GM18505 (cell line): ENCODE data around the gene PHKG1.
A peak's percentile ranks its signal among the peaks of the same experiment; 100 is the strongest.
"Not testable (repeated sequence)": the region's sequence is repeated elsewhere in the genome, so short reads cannot be mapped to it uniquely, and the experiment has no call there.

ENCODE experiments used
- ATAC-seq: cut with Tn5 transposase; IDR thresholded peaks from one replicate; pipeline ENCODE4 v1.9.1; 2021; ENCODE audit not compliant: unreplicated experiment
- POLR2A ChIP-seq: IDR thresholded peaks from 4 replicates; pipeline ENCODE4 v1.6.1; 2011; ENCODE audit warnings: borderline replicate concordance; ENCODE audit not compliant: insufficient read depth, insufficient read length; ENCODE audit errors: extremely low read depth

Gene PHKG1

GRCh38 chr7:56063882-56064625 is 28.7 kb downstream of the PHKG1 start, which contains the start of gene SUMF2:
Gene SUMF2 (plus strand): TSS chr7:56064286. CDS start chr7:56064312, 26 bp downstream.
- peak; percentile 87 for ATAC-seq
- TF ChIP-seq POLR2A, result peak; percentile 96

GRCh38 chr7:56063500-56063881 is 29.3 kb downstream of the PHKG1 start:
- TF ChIP-seq POLR2A, result no peak
- no peak for ATAC-seq

- ATAC-seq, result no peak
- no peak for TF ChIP-seq POLR2A
Observed at GRCh38 chr7:56062382-56062781, 30.4 kb downstream of the PHKG1 start.

DNA sequence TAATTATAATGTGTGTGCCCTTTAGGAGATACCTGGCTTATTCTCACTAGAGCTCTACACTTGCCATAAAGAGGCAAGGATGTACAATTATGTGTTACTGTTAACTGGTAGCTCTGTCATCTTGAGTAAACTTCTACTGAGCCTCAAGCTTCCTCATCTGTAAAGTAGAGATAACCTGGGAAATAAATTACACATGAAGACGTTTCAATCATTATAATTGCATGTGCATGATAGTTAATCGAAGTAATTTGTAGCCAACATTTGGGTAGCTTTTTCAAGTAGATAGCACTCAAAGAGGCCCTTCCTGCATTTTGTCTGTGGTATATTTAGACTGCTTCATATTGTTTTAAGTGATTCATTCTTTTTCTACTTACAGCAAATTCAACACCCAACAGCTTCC is 38.8 kb downstream of the PHKG1 start:
- no peak for ATAC-seq
- TF ChIP-seq POLR2A, result no peak

DNA sequence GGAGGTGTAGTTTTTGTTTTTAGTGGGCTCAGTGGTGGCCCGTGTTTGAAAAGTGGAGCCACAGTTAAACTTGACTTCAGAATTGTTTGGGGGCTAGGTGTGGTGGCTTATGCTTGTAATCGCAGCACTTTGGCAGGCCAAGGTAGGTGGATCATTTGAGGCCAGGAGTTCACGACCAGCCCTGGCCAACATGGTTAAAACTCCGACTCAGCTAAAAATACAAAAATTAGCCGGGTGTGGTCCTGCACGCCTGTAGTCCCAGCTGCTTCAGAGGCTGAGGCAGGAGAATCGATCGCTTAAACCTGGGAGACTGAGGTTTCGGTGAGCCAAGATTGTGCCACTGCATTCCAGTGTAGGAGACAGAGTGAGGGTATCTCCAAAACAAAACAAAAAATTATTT is 39.4 kb downstream of the PHKG1 start:
- ATAC-seq, result no peak
- TF ChIP-seq POLR2A, result no peak

- TF ChIP-seq POLR2A, result peak; percentile 89
- peak; percentile 90 for ATAC-seq
Observed at GRCh38 chr7:56051339-56052191, 41.2 kb downstream of the PHKG1 start, which contains the start of the genes CCT6A and PSPH. Gene CCT6A (plus strand): TSS chr7:56051765. CDS start chr7:56051849, 84 bp downstream. Gene PSPH (minus strand): TSS chr7:56051444. CDS start chr7:56021212, 30,232 bp downstream.

- no peak for TF ChIP-seq POLR2A
- no peak for ATAC-seq
Observed at GRCh38 chr7:56051053-56051338, 41.8 kb downstream of the PHKG1 start.

- not testable (repeated sequence) for ATAC-seq
Observed at GRCh38 chr7:56048763-56049162, 44.0 kb downstream of the PHKG1 start.

DNA sequence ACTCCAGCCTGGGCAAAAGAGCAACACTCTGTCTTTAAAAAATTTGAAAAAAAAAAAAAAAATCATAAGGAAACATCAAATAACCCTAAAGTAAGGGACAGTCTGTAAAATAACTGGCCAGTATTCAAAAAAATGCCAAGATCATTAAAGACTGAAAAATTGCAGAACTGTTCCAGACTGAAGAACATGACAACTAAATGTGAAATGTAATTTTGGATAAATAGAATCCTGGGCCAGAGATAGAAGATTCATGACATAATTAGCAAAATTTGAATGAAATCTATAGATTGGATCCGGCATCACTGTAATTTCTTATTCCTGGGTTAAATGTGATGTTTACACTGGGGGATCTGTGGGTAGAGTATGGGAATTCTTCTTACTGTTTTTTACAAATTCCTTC is 44.5 kb downstream of the PHKG1 start:
- no peak for TF ChIP-seq POLR2A
- no peak for ATAC-seq

GRCh38 chr7:56047446-56048116 is 45.2 kb downstream of the PHKG1 start:
- not testable (repeated sequence) for ATAC-seq

DNA sequence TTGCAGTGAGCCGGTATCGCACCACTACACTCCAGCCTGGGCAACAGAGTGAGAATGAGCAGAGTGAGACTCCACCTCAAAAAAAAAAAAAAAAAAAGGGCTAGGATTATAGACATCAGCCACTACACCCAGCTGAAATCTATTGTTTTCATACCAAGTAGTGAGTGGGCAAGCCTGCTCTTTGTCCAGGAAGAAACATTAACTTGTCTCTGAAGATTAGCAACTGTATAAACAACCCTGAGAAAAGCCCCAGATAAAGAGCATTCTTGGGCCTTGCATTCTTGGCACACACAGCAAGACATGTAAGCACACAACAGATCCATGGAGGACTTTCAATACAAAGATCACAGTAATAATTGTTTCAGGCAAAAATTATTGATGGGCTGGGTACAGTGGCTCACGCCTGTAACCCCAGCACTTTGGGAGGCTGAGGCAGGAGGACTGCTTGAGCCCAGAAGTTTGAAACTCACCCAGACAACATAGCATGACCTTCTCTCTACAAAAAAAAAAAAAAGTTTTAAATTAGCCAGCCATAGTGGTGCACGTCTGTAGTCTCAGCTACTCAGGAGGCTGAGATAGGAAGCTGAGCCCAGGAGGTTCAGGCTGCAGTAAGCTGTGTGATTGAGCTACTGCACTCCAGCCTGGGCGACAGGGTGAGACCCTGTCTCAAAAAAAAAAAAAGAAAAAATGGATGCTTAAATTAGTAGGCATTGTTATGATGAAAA is 45.9 kb downstream of the PHKG1 start:
- no peak for TF ChIP-seq POLR2A
- no peak for ATAC-seq

DNA sequence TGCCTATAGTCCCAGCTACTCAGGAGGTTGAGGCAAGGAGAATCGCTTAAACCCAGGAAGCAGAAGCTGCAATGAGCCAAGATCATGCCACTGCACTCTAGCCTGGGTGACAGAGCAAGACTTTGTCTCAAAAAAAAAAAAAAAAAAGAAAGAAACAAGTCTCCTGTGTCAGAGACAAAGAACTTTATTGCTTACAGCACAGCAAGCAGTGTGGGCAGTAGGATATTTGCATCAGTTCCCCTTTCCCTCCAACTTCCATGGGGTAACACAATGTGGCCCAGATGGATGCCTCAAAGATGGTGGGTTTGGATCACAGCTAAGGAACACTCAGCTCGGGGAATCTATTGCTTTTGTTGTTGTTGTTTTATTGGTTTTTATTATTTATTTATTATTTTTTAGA is 47.0 kb downstream of the PHKG1 start:
- not testable (repeated sequence) for ATAC-seq

DNA sequence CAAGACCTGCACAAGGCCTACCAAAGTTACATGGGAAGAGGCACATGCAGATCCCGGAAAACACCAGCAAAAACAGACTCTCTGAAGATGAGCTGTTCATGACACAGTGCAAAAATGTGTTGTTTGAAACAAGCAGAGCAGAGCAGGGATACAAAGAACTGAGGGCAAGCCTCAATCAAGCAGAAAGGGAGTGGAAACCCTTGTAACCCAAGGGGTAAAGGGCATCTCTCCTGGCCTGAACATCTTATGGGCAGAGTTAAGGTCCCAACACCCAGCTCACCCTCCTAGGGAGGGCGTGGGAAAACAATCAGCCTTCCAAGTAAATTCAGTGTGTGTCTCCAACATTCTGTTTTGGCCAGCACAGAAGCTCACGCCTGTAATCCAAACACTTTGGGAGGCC is 52.0 kb downstream of the PHKG1 start:
- no peak for TF ChIP-seq POLR2A
- no peak for ATAC-seq
